Neural progenitor cell (in vitro differentiated cells): ENCODE results near the gene PKHD1.

ENCODE experiments used
- CTCF ChIP-seq: fragments of 200-600 bp; sonication (generic); IDR thresholded peaks from 2 replicates; pipeline ENCODE4 v1.5.1; 2017; ENCODE audit warnings: antibody characterized with exemption, mild to moderate bottlenecking
- EZH2 ChIP-seq: fragments of 200-600 bp; sonication (generic); IDR thresholded peaks from 2 replicates; pipeline ENCODE4 v1.6.1; 2017; ENCODE audit warnings: antibody characterized with exemption, mild to moderate bottlenecking, moderate library complexity
- EZH2phosphoT487 ChIP-seq: fragments of 200-600 bp; sonication (generic); IDR thresholded peaks from 2 replicates; pipeline ENCODE4 v1.6.1; 2017; ENCODE audit warnings: antibody characterized with exemption

- TF ChIP-seq CTCF (no peak), EZH2 (no peak), EZH2phosphoT487 (no peak)
Observed at GRCh38 chr6:51989789-51990188, 97.6 kb downstream of the PKHD1 start.
